Spinal cord (tissue), 10 donors: ENCODE results near the gene RLN1. TPM values are rescaled to one million over a fixed set of nuclear protein-coding genes. Genes with fewer than 3 reads are reported as not detected.
A peak's percentile ranks its signal among the peaks of the same experiment; 100 is the strongest.
"Not testable (repeated sequence)": the region's sequence is repeated elsewhere in the genome, so short reads cannot be mapped to it uniquely, and the experiment has no call there.

ENCODE experiments used
- DNase-seq, 6 donors: peaks; one replicate each; pipeline versions ENCODE4 v3.0.0 to v3.0.0-alpha.2; 2013 to 2015; ENCODE audit warnings: low spot score in 6 of 6, low read depth in 4 of 6
- H3K27ac ChIP-seq: one replicate; pipeline ENCODE4 v1.5.1; 2013; ENCODE audit warnings: low read depth, low read length, control low read depth
- H3K27me3 ChIP-seq: one replicate; pipeline ENCODE4 v1.6.1; 2013; ENCODE audit warnings: low read length; ENCODE audit not compliant: control insufficient read depth, insufficient read depth
- H3K36me3 ChIP-seq: one replicate; pipeline ENCODE4 v1.6.1; 2013; ENCODE audit warnings: low read length; ENCODE audit not compliant: control insufficient read depth, insufficient read depth
- H3K4me1 ChIP-seq: one replicate; pipeline ENCODE4 v1.6.1; 2013; ENCODE audit warnings: low read length; ENCODE audit not compliant: control insufficient read depth, insufficient read depth
- H3K4me3 ChIP-seq: one replicate; pipeline ENCODE4 v1.5.1; 2013; ENCODE audit warnings: low read depth, low read length, control low read depth
- H3K9me3 ChIP-seq: one replicate; pipeline ENCODE4 v1.6.1; 2013; ENCODE audit warnings: low read length; ENCODE audit not compliant: control insufficient read depth, insufficient read depth
- WGBS: methylation state at CpG from one replicate; pipeline ENCODE4 v1.1.5; 2013; ENCODE audit warnings: missing lambda C conversion rate; ENCODE audit not compliant: insufficient coverage; 5-methylcytosine and 5-hydroxymethylcytosine counted together
- polyA plus RNA-seq, 2 donors: library from polyadenylated mRNA; unstranded; fragments of 120-200 nt; gene quantifications; one replicate each; pipeline ENCODE4 v1.2.1, GENCODE V29; 2013; ENCODE audit not compliant: insufficient read length in 2 of 2
- total RNA-seq, 2 donors: library from RNA; depleted of rRNA in 1 of 2; stranded (reverse); fragments of 120-200 nt in 1 of 2; fragments of >200 nt in 1 of 2; gene quantifications; one replicate each; pipeline versions ENCODE4 v1.2.3 to v1.2.4, GENCODE V29; 2013 to 2014
- donor health status: healthy.

Gene RLN1
- total and polyA plus RNA-seq, 4 donors = 0.33 to 1.6 (median 0.53) TPM

GRCh38 chr9:5326893-5327548 lies 12.7 kb downstream of the RLN1 start:
- Histone ChIP-seq H3K4me1 (no peaks in the 10 kb centered on the region), H3K4me3 (no peak overlapping the region), H3K36me3 (no peaks in the 10 kb centered on the region), H3K9me3 (no peaks in the 10 kb centered on the region), H3K27me3 (no peaks in the 10 kb centered on the region), H3K27ac (no peak overlapping the region)
- no peak for DNase-seq
- 55% methylated on average over 10 of the region's 10 CpGs for WGBS

DNA sequence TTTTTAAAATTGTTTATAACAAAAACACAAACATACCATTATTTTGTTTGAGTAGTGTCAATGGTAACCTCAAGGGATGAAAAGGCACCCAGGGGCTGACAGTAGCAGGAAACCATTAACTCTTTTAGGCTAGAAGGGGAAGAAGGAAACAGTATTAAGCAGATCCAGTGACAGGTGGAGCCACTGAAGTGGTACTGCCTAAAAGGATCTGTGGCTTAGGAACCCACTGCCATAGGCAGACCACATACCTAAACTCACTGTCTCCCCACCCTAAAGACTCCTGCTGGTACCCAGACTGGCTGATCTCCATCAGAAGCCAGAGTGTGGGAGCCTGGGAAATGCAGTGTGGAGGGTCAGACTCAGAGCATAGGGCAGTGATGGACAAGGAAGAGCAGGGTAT lies 13.5 kb downstream of the RLN1 start:
- DNase-seq = no peak
- no peaks in the 10 kb centered on the region for H3K27me3 ChIP-seq
- H3K4me3 ChIP-seq = no peak overlapping the region
- H3K36me3 ChIP-seq = no peaks in the 10 kb centered on the region
- no peaks in the 10 kb centered on the region for H3K9me3 ChIP-seq
- no peaks in the 10 kb centered on the region for H3K4me1 ChIP-seq
- no peak overlapping the region for H3K27ac ChIP-seq

GRCh38 chr9:5321601-5322000 lies 18.1 kb downstream of the RLN1 start:
- WGBS = no CpG with 5 or more reads among the region's 1 CpG
- not testable (repeated sequence) for H3K4me1 ChIP-seq, DNase-seq, H3K4me3 ChIP-seq, H3K27ac ChIP-seq, H3K36me3 ChIP-seq, H3K27me3 ChIP-seq, H3K9me3 ChIP-seq

- Histone ChIP-seq H3K9me3 (no peaks in the 10 kb centered on the region), H3K4me1 (no peaks in the 10 kb centered on the region), H3K27ac (no peak overlapping the region), H3K4me3 (no peak overlapping the region), H3K36me3 (no peaks in the 10 kb centered on the region), H3K27me3 (no peaks in the 10 kb centered on the region)
- no CpG with 5 or more reads among the region's 1 CpG for WGBS
- no peak for DNase-seq
These were observed 18.6 kb downstream of the RLN1 start for GRCh38 chr9:5321058-5321457.

GRCh38 chr9:5316406-5316805 lies 23.3 kb downstream of the RLN1 start:
- not testable (repeated sequence) for H3K36me3 ChIP-seq, H3K4me1 ChIP-seq, H3K27me3 ChIP-seq, H3K27ac ChIP-seq, DNase-seq, H3K4me3 ChIP-seq, H3K9me3 ChIP-seq
- WGBS = no CpG with 5 or more reads among the region's 1 CpG

DNA sequence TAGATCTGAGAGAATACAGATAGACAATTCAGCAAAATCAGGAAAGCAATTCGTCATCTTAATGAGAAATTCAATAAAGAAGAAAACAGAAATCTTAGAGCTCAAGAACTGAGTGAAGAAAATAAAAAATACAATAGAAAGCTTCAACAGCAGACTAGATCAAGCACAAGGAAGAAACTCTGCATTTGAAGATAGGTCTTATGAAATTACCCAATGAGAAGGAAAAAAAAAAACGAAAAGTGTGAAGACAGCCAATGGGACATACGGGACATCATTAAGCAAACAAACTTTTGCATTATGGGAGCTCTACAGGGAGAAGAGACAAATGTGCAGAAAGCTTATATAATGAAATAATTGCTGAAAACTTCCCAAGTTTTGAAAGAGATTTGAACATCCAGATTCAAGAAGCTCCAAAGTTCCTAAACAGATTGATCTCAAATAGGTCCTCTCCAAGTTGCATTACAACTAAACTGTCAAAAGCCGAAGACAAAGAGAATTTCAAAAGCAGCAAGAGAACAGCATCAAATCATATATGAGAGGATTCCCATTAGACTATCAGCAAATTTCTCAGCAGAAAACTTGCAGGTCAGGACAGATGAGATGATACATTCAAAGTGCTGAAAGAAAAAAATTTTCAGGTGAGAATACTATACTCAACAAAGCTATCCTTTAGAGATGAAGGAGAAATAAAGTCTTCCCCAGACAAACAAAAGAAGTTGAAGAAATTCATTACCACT lies 24.3 kb downstream of the RLN1 start:
- Histone ChIP-seq H3K27me3 (no peaks in the 10 kb centered on the region), H3K4me3 (no peak overlapping the region), H3K36me3 (no peaks in the 10 kb centered on the region), H3K4me1 (no peaks in the 10 kb centered on the region), H3K9me3 (peaks cover 6% of the 10 kb centered on the region), H3K27ac (no peak overlapping the region)
- WGBS = no CpG with 5 or more reads among the region's 4 CpGs
- no peak for DNase-seq

DNA sequence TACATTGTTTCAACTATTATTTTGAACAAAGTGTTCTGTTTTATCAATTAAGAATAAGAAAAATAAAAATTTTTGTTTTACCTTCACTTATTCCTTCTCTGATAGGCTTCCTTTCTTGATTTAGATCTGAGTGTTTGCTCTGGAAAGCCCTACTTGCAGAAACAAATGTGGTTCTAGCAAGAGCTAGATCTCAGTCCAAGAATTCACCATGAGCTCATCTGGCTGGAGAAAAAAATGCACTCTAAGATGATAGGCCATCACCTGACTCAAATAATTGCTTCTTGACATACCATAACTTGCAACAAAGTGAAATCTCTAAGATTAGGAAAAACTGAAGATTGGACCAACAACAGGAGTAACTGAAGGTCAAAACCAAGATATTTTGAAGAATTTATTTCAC lies 28.8 kb downstream of the RLN1 start:
- no peaks in the 10 kb centered on the region for H3K4me1 ChIP-seq
- H3K9me3 ChIP-seq = peaks cover 6% of the 10 kb centered on the region
- H3K4me3 ChIP-seq = no peak overlapping the region
- H3K27me3 ChIP-seq = no peaks in the 10 kb centered on the region
- no peak overlapping the region for H3K27ac ChIP-seq
- H3K36me3 ChIP-seq = no peaks in the 10 kb centered on the region
- DNase-seq = no peak

DNA sequence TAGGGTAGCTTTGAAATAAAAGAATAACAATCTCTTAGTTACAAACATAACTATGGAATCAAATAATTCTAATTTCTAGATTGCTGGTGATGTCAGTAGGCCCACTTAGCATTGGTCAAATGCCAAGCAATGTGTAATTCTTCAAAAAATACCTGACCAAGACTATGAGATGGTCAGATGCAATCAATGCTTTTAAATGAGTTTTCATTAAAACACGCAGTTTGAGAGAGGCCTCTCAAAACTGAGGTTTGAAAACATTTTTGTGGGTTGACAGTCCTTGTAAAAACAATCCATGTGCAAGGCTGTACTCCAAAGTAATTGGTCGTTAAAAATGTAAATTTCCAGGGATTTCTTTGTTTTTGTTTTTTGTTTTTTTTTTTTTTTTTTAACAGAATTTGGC lies 33.9 kb downstream of the RLN1 start:
- DNase-seq = no peak
- Histone ChIP-seq H3K4me1 (peaks cover 4% of the 10 kb centered on the region), H3K9me3 (no peaks in the 10 kb centered on the region), H3K27me3 (no peaks in the 10 kb centered on the region), H3K27ac (no peak overlapping the region), H3K36me3 (no peaks in the 10 kb centered on the region), H3K4me3 (no peak overlapping the region)
- no CpG with 5 or more reads among the region's 2 CpGs for WGBS

GRCh38 chr9:5303840-5304795 lies 35.6 kb downstream of the RLN1 start, which contains the start of gene RLN2:
Gene RLN2 (minus strand): TSS chr9:5304716. CDS start chr9:5304580, 136 bp downstream.
- H3K36me3 ChIP-seq, H3K27me3 ChIP-seq, H3K4me3 ChIP-seq, H3K4me1 ChIP-seq, H3K27ac ChIP-seq, H3K9me3 ChIP-seq: not testable (repeated sequence)
- peak in 3 of 6 donors; percentile 1 to 39 (median 25) for DNase-seq
- 13% methylated on average over 14 of the region's 50 CpGs for WGBS
